IMR-90 (cell line): ENCODE results near the gene EXD1. TPM values are rescaled to one million over a fixed set of nuclear protein-coding genes. Genes with fewer than 3 reads are reported as not detected.

Source experiments
- ATAC-seq: fragments of 200-7000 bp; cut with Tn5 transposase; 2 replicates; pipeline ENCODE4 v1.9.1; 2020; ENCODE audit warnings: low read depth, mild to moderate bottlenecking, moderate library complexity
- BruUV-seq: library from RNA; stranded (reverse); fragments of 400-500 nt; replicated peaks from 2 replicates; lab custom pipeline; 2021; lab: Mats Ljungman, UMichigan
- CTCF ChIA-PET: fragments of 300-600 bp; formaldehyde crosslinking; extraction: SDS; loops from one replicate; lab custom pipeline; 2021; ENCODE audit warnings: antibody characterized with exemption; lab: Yijun Ruan, JAX
- POLR2A ChIA-PET: fragments of 300-600 bp; sonication (Branson Sonifier 250); formaldehyde crosslinking; loops from one replicate; lab custom pipeline; 2022; ENCODE audit warnings: antibody characterized with exemption; ENCODE audit not compliant: unreplicated experiment; lab: Charles Lee
- DNase-seq: peaks from one replicate; pipeline ENCODE4 v3.0.0; 2013
- H2AFZ ChIP-seq: replicated peaks from 2 replicates; pipeline ENCODE3; 2013; ENCODE audit warnings: low read length, mild to moderate bottlenecking; ENCODE audit not compliant: poor library complexity
- H2AK5ac ChIP-seq: 2 replicates; pipeline ENCODE4 v1.6.1; 2013; ENCODE audit warnings: low read depth, low read length, inconsistent platforms
- H2AK9ac ChIP-seq: replicated peaks from 2 replicates; pipeline ENCODE3; 2013; ENCODE audit warnings: mild to moderate bottlenecking, low read depth, low read length, moderate library complexity; ENCODE audit not compliant: poor library complexity
- H2BK120ac ChIP-seq: 2 replicates; pipeline ENCODE4 v1.6.1; 2013; ENCODE audit warnings: low read depth, low read length, inconsistent platforms
- H2BK15ac ChIP-seq: 3 replicates; pipeline ENCODE4 v1.6.1; 2013; ENCODE audit warnings: low read depth, low read length, inconsistent platforms
- H2BK20ac ChIP-seq: 2 replicates; pipeline ENCODE4 v1.6.1; 2013; ENCODE audit warnings: low read depth, mild to moderate bottlenecking, inconsistent platforms, low read length, moderate library complexity
- H2BK5ac ChIP-seq: 2 replicates; pipeline ENCODE4 v1.6.1; 2013; ENCODE audit warnings: mild to moderate bottlenecking, low read depth, low read length, inconsistent platforms; ENCODE audit not compliant: poor library complexity, severe bottlenecking
- H3K14ac ChIP-seq: replicated peaks from 2 replicates; pipeline ENCODE4 v1.6.1; 2013; ENCODE audit warnings: low read depth, low read length, inconsistent platforms
- H3K18ac ChIP-seq: 2 replicates; pipeline ENCODE4 v1.6.1; 2013; ENCODE audit warnings: low read depth, low read length, control low read depth
- H3K23ac ChIP-seq: 2 replicates; pipeline ENCODE4 v1.6.1; 2013; ENCODE audit warnings: low read depth, low read length, inconsistent platforms
- H3K27ac ChIP-seq: 2 replicates; pipeline ENCODE4 v1.5.1; 2013; ENCODE audit warnings: mild to moderate bottlenecking, control low read depth, low read length; ENCODE audit not compliant: insufficient read depth
- H3K27me3 ChIP-seq: 2 replicates; pipeline ENCODE4 v1.6.1; 2013; ENCODE audit warnings: low read length; ENCODE audit not compliant: control insufficient read depth, insufficient read depth
- H3K36me3 ChIP-seq: 2 replicates; pipeline ENCODE4 v1.6.1; 2013; ENCODE audit warnings: low read length, mixed read lengths; ENCODE audit not compliant: control insufficient read depth, insufficient read depth
- H3K4ac ChIP-seq: 2 replicates; pipeline ENCODE4 v1.6.1; 2013; ENCODE audit warnings: low read depth, low read length, inconsistent platforms
- H3K4me1 ChIP-seq: 2 replicates; pipeline ENCODE4 v1.6.1; 2013; ENCODE audit warnings: low read length, mixed read lengths; ENCODE audit not compliant: control insufficient read depth, insufficient read depth
- H3K4me2 ChIP-seq: 2 replicates; pipeline ENCODE4 v1.6.1; 2013; ENCODE audit warnings: low read depth, mild to moderate bottlenecking, control low read depth, low read length, moderate library complexity
- H3K4me3 ChIP-seq: 2 replicates; pipeline ENCODE4 v1.5.1; 2013; ENCODE audit warnings: low read depth, mild to moderate bottlenecking, control low read depth, low read length, moderate library complexity; ENCODE audit not compliant: insufficient read depth
- H3K56ac ChIP-seq: 2 replicates; pipeline ENCODE4 v1.6.1; 2013; ENCODE audit warnings: low read length, inconsistent platforms; ENCODE audit not compliant: insufficient read depth; ENCODE audit errors: extremely low read depth
- H3K79me1 ChIP-seq, 2 experiments: 2 replicates each; pipeline ENCODE4 v1.6.1; 2013; ENCODE audit warnings: low read length in 2 of 2, inconsistent platforms in 1 of 2, low read depth in 1 of 2
- H3K9ac ChIP-seq: 2 replicates; pipeline ENCODE4 v1.6.1; 2013; ENCODE audit warnings: low read depth, low read length, control low read depth
- H3K9me1 ChIP-seq: 2 replicates; pipeline ENCODE4 v1.6.1; 2013; ENCODE audit warnings: low read length, inconsistent platforms; ENCODE audit not compliant: insufficient read depth
- H3K9me3 ChIP-seq: 2 replicates; pipeline ENCODE4 v1.6.1; 2013; ENCODE audit warnings: low read length; ENCODE audit not compliant: control insufficient read depth, insufficient read depth
- H4K20me1 ChIP-seq: 2 replicates; pipeline ENCODE4 v1.6.1; 2013; ENCODE audit warnings: low read length, inconsistent platforms; ENCODE audit not compliant: insufficient read depth
- H4K5ac ChIP-seq: 2 replicates; pipeline ENCODE4 v1.6.1; 2013; ENCODE audit warnings: mild to moderate bottlenecking, low read depth, low read length, control low read depth
- H4K8ac ChIP-seq, 2 experiments: 2 replicates each; pipeline ENCODE4 v1.6.1; 2013; ENCODE audit warnings: low read depth in 2 of 2, low read length in 2 of 2, control low read depth in 1 of 2, inconsistent platforms in 1 of 2
- H4K91ac ChIP-seq: 2 replicates; pipeline ENCODE4 v1.6.1; 2013; ENCODE audit warnings: low read depth, low read length, inconsistent platforms; ENCODE audit not compliant: insufficient read depth
- BHLHE40 ChIP-seq: fragments of 150-350 bp; IDR thresholded peaks from 2 replicates; pipeline ENCODE4 v1.6.1; 2016; ENCODE audit warnings: mild to moderate bottlenecking, low read depth, low read length
- CEBPB ChIP-seq: IDR thresholded peaks from 2 replicates; pipeline ENCODE4 v1.6.1; 2012; ENCODE audit warnings: low read depth, low read length, improper control_type of control experiment
- MAFK ChIP-seq: IDR thresholded peaks from 2 replicates; pipeline ENCODE4 v1.6.1; 2012; ENCODE audit warnings: low read depth, low read length, improper control_type of control experiment
- MAZ ChIP-seq: IDR thresholded peaks from 2 replicates; pipeline ENCODE4 v1.6.1; 2012; ENCODE audit warnings: low read depth, mild to moderate bottlenecking, low read length, improper control_type of control experiment, moderate library complexity, borderline replicate concordance
- MXI1 ChIP-seq: IDR thresholded peaks from 2 replicates; pipeline ENCODE4 v1.6.1; 2012; ENCODE audit warnings: low read depth, mild to moderate bottlenecking, low read length, moderate library complexity, borderline replicate concordance
- POLR2A ChIP-seq: IDR thresholded peaks from 2 replicates; pipeline ENCODE4 v1.6.1; 2012; ENCODE audit warnings: mild to moderate bottlenecking, low read depth, low read length
- RAD21 ChIP-seq: IDR thresholded peaks from 2 replicates; pipeline ENCODE4 v1.6.1; 2012; ENCODE audit warnings: low read length, improper control_type of control experiment
- RFX5 ChIP-seq: IDR thresholded peaks from 2 replicates; pipeline ENCODE4 v1.8.0; 2012; ENCODE audit warnings: low read depth, mild to moderate bottlenecking, low read length, moderate library complexity
- WGBS, 2 experiments: methylation state at CpG; one replicate each; pipeline versions ENCODE4 v1.1.5 to v1.1.7; 2013; ENCODE audit warnings: missing lambda C conversion rate in 2 of 2; ENCODE audit not compliant: insufficient read length in 1 of 2; ENCODE audit errors: extremely low coverage in 2 of 2; 5-methylcytosine and 5-hydroxymethylcytosine counted together
- dilution Hi-C: fragments of 300-500 bp; cut with HindIII; formaldehyde crosslinking; loops from one replicate; pipeline ENCODE4 v1.14.3; 2018; ENCODE audit warnings: low sequenced_read_pairs; ENCODE audit not compliant: unreplicated experiment
- in situ Hi-C: fragments of 300-500 bp; cut with MboI; formaldehyde crosslinking; loops from 3 replicates; pipeline ENCODE4 v1.14.3; 2019; ENCODE audit warnings: low sequenced_read_pairs, inconsistent platforms, mixed read lengths
- intact Hi-C: fragments of 100-400 bp; cut with micrococcal nuclease; formaldehyde crosslinking; loops from 2 replicates; pipeline ENCODE4 v1.10.0; 2022
- polyA plus RNA-seq, 3 experiments: library from polyadenylated mRNA; depleted of rRNA; stranded (reverse); fragments of >200 nt; gene quantifications; 2 replicates each; pipeline ENCODE4 v1.2.3, GENCODE V29; 2012; ENCODE audit warnings: low replicate concordance in 1 of 3
- total RNA-seq: library from RNA; depleted of rRNA; stranded (reverse); fragments of >200 nt; gene quantifications from 2 replicates; pipeline ENCODE4 v1.2.3, GENCODE V29; 2012
- TF ChIP-seq, protein P1 (sequence below): conservative IDR thresholded peaks from 2 replicates; pipeline ENCODE4 v1.5.1; 2012; ENCODE audit warnings: mild to moderate bottlenecking, low read depth, low read length, improper control_type of control experiment
- TF ChIP-seq, protein P2 (sequence below): fragments of 150-350 bp; IDR thresholded peaks from 2 replicates; pipeline ENCODE4 v1.6.1; 2017; ENCODE audit warnings: mild to moderate bottlenecking, antibody characterized with exemption, low read length, low read depth
- TF ChIP-seq, protein P3 (sequence below): fragments of 150-350 bp; IDR thresholded peaks from 2 replicates; pipeline ENCODE4 v1.6.1; 2016; ENCODE audit warnings: low read depth, mild to moderate bottlenecking, low read length, moderate library complexity, borderline replicate concordance

EXD1 gene
- total and polyA plus RNA-seq, 2 of the 4 experiments (the other 2 are of a cell fraction) = not detected

DNA sequence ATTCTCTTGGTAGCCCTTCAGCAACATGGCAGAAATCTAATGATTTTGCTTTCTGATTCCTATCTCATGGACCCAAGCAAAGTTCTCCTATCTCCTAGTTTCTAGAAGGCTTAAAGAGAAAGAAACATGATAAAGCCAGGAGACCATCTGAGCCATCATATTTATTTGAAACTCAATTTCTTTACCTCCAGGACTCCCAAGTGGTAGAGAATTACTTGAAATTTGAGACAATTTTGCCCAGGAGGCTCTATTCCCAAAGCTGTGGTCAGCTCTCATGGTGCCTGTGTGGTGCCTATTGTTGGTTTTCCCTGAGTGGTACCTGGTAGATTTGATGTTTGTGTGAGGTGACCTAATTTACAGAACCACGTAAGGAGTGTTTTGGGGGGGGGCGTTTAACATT lies 39.3 kb upstream of the EXD1 start:
- Histone ChIP-seq H3K4ac (no peak overlapping the region), H4K91ac (no peak overlapping the region), H2AK9ac (no peak overlapping the region), H3K9ac (no peak overlapping the region), H4K8ac (no peak overlapping the region), H3K56ac (no peak overlapping the region), H2BK5ac (no peak overlapping the region), H3K27me3 (no peaks in the 10 kb centered on the region), H3K18ac (no peak overlapping the region), H2BK20ac (no peak overlapping the region), H3K36me3 (peaks cover 17% of the 10 kb centered on the region), H3K9me1 (peaks cover 2% of the 10 kb centered on the region; the same call in 1 of the 2 replicates), H3K4me1 (no peaks in the 10 kb centered on the region), H2AK5ac (no peak overlapping the region), H3K23ac (no peak overlapping the region), H3K14ac (no peak overlapping the region), H2BK15ac (no peak overlapping the region), H4K20me1 (no peaks in the 10 kb centered on the region), H3K27ac (no peak overlapping the region), H4K5ac (no peak overlapping the region), H3K9me3 (no peaks in the 10 kb centered on the region), H3K4me2 (no peak overlapping the region), H3K4me3 (no peak overlapping the region), H2BK120ac (no peak overlapping the region), H2AFZ (no peak overlapping the region), H3K79me1 (peaks cover 0 to 3% of the 10 kb centered on the region in 2 experiments; a peak in 1 of 4 replicates)
- no CpG with 5 or more reads among the region's 2 CpGs for WGBS, 2 experiments
- ChIA-PET POLR2A (no interaction called here), CTCF (interaction anchor here (0.7 kb wide), 1 partner anchor 11 kb away, joined by 3 read pairs; no protein-coding TSS in a partner anchor)
- no TSS peak for BruUV-seq
- in situ Hi-C loops = no loop called here
- intact Hi-C loops = no loop called here
- dilution Hi-C loops = no loop called here
- ATAC-seq (no peak), DNase-seq (no peak)
- TF ChIP-seq MXI1 = no peak
- TF ChIP-seq MAZ = no peak
- TF ChIP-seq, protein P1, sequence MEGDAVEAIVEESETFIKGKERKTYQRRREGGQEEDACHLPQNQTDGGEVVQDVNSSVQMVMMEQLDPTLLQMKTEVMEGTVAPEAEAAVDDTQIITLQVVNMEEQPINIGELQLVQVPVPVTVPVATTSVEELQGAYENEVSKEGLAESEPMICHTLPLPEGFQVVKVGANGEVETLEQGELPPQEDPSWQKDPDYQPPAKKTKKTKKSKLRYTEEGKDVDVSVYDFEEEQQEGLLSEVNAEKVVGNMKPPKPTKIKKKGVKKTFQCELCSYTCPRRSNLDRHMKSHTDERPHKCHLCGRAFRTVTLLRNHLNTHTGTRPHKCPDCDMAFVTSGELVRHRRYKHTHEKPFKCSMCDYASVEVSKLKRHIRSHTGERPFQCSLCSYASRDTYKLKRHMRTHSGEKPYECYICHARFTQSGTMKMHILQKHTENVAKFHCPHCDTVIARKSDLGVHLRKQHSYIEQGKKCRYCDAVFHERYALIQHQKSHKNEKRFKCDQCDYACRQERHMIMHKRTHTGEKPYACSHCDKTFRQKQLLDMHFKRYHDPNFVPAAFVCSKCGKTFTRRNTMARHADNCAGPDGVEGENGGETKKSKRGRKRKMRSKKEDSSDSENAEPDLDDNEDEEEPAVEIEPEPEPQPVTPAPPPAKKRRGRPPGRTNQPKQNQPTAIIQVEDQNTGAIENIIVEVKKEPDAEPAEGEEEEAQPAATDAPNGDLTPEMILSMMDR = no peak
- TF ChIP-seq CEBPB = no peak
- no peak for TF ChIP-seq BHLHE40
- TF ChIP-seq, protein P2, sequence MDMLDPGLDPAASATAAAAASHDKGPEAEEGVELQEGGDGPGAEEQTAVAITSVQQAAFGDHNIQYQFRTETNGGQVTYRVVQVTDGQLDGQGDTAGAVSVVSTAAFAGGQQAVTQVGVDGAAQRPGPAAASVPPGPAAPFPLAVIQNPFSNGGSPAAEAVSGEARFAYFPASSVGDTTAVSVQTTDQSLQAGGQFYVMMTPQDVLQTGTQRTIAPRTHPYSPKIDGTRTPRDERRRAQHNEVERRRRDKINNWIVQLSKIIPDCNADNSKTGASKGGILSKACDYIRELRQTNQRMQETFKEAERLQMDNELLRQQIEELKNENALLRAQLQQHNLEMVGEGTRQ = no peak
- no peak for TF ChIP-seq RAD21
- no peak for TF ChIP-seq MAFK
- TF ChIP-seq, protein P3, sequence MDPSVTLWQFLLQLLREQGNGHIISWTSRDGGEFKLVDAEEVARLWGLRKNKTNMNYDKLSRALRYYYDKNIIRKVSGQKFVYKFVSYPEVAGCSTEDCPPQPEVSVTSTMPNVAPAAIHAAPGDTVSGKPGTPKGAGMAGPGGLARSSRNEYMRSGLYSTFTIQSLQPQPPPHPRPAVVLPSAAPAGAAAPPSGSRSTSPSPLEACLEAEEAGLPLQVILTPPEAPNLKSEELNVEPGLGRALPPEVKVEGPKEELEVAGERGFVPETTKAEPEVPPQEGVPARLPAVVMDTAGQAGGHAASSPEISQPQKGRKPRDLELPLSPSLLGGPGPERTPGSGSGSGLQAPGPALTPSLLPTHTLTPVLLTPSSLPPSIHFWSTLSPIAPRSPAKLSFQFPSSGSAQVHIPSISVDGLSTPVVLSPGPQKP = no peak
- TF ChIP-seq RFX5 = no peak
- no peak for TF ChIP-seq POLR2A
